HG02943 (cell line): Measurements from ENCODE around the gene GGNBP2.

Experiments used
- ATAC-seq: cut with Tn5 transposase; IDR thresholded peaks from one replicate; pipeline ENCODE4 v1.9.1; 2021; ENCODE audit warnings: mild to moderate bottlenecking, low read depth, moderate library complexity; ENCODE audit not compliant: unreplicated experiment

The GGNBP2 gene

DNA sequence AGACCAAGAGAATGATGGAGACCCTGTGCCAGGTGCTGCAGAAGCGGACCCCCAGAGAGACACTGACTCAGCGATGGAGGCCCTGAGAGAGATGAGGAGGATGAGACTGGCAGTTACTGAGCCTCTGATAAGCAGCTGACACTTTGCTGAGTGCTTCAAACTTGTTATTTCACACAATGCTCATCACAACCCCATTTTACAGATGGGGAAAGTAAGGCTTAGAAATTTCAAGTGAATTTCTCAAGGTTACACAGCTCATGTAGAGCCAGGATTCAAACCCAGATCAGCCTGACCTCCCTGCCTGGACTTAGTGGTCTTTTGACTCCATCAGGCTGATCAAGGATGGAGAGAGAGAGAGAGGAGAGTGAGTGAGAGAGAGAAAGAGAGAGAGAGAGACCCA is 83.9 kb downstream of the GGNBP2 start:
- ATAC-seq, result no peak

DNA sequence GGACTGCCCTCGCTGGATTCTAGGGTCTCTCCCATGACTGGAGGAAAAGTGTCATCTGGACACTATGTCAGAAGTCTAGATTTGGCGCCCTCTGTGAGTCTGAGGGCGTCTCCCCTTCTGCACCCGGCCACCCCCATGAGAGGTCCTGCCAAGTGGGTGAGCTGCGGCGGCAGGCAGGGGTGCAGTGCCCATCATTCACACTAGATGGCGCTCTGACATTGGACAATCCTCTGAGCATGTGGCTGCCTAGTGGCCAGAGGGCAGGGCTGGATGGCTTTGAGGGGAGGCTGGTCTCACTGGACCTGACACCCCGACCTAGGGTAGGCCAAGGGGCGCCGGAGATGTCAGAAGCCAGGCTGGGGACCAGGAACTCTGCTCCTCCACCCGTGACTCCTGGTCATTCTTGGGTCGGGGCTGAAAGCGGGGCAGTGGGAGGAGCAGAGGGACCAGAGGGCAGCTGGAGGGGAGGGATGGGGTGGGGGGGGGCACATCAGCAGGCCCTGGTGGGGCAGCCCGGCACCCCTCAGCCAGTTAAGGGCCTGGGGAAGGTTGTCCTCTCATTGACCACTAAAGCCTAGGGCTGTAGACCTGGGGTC is 84.6 kb downstream of the GGNBP2 start:
- ATAC-seq, result no peak

DNA sequence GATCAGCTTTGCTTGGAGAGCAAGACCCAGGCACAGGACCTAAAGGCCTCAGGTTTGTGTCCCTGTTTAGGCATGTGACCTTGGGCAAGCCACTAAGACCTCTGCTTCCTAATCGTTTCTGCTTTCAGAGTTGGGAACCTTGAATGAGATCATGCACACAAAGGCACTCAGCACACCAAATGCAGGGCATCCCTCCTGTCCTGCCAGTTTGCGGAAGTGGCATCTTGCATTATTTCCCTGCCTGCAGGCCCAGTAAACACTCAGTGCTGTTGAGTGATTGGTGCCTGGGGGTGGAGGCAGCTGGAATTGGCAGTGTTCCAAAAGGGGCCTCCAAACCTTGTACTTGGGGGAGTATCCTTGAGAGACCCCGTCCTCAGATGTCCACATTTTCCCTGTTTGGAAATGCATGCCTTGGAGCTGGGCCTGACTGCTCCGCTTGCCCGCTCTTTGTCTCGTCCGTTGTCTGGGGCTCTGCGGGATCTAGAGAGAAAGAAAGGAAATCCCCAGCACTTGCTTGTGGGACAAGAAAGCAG is 85.3 kb downstream of the GGNBP2 start:
- no peak for ATAC-seq

DNA sequence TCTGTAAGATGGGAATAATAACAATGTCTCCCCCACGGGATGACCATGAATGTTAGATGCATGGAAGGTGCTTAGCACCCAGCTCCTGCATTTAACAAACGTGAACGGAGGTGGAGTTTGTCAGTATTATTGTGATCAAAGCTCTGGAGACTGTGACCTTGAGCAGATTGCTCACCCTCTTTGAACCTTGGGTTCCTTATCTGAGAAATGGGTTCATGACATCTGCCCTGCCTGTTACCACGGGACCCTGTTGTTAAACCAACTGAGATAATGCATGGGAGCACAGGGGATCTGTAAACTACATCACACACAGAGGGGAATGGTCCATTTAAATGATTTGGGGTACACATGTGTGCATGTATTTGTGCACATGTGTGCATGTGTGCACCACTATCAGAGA is 86.3 kb downstream of the GGNBP2 start:
- no peak for ATAC-seq

DNA sequence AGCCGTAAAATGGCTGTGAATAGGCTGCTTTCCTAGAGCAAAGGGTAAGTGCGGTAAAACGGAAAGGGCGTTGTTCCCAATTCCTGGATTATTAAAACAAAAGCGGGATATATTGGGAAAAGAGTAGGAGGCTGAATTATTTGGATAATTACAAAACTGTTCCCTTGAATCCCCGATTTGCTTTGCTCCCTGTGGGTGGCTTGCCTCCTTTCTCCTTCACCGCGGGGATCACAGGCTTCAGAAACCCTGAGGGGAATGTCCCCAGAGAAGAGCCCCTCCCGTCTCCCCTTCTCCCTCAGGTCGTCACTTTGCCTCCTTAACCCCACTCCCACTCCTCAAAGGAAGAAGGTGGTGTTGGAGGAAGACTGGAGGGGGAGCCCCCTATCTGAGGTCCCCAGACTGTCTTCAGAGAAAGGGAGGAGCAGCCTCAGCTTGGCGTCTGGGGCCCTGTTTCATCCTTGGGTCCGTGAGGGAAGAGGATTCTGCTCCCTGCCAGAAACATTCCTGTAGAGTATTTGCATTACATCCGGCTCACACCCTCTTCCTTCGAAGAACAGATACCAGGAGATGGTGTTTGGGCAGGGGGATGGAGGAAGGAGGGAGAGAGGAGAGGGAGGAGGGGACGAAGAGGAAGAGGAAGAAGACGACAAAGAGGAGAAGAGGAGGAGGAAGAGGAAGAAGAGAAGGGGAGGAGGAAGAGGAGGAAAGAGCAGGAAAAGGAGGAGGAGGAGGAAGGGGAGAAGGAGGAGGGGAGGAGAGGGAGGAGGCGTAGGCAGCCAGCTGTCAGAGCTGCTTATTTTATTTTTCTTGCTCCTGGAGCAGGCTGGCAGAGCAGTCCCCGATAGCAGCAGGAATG is 88.4 kb downstream of the GGNBP2 start:
- ATAC-seq, result no peak
